ENCODE results near the gene ARHGAP6. TPM values are rescaled to one million over a fixed set of nuclear protein-coding genes. Genes with fewer than 3 reads are reported as not detected.

The ARHGAP6 gene
- total and polyA plus RNA-seq, 4 donors, result 6.0 to 18.2 (median 12.3) TPM

- ATAC-seq (ENCODE audit: insufficient read depth, low FRiP score) (no peak), DNase-seq (peak in 2 of 3 donors; percentile 75 to 82)
- H3K36me3 ChIP-seq (ENCODE audit: control insufficient read depth in 4 of 4, insufficient read depth in 4 of 4, low read length in 4 of 4), result no peaks in the 10 kb centered on the region
- H3K9ac ChIP-seq (ENCODE audit: insufficient read depth in 1 of 2, low read length in 2 of 2), result no peak overlapping the region
- no peak overlapping the region for H3K4me3 ChIP-seq
- peaks cover 0 to 11% (median 0%) of the 10 kb centered on the region in 5 donors for H3K4me1 ChIP-seq (ENCODE audit: control insufficient read depth in 5 of 5, insufficient read depth in 5 of 5, low read length in 5 of 5)
- H3K9me3 ChIP-seq (ENCODE audit: control insufficient read depth in 4 of 4, insufficient read depth in 3 of 4, low read length in 3 of 4), result no peaks in the 10 kb centered on the region
- peaks cover 0 to 9% (median 9%) of the 10 kb centered on the region in 3 donors for H3K27me3 ChIP-seq (ENCODE audit: control insufficient read depth in 3 of 3, insufficient read depth in 3 of 3, low read length in 2 of 3)
- 41 to 68% methylated on average over 3 of the region's 3 CpGs for WGBS, 2 donors
- no peak overlapping the region for H3K27ac ChIP-seq (ENCODE audit: low read depth in 1 of 2, low read length in 1 of 2)
- TF ChIP-seq, protein P1, sequence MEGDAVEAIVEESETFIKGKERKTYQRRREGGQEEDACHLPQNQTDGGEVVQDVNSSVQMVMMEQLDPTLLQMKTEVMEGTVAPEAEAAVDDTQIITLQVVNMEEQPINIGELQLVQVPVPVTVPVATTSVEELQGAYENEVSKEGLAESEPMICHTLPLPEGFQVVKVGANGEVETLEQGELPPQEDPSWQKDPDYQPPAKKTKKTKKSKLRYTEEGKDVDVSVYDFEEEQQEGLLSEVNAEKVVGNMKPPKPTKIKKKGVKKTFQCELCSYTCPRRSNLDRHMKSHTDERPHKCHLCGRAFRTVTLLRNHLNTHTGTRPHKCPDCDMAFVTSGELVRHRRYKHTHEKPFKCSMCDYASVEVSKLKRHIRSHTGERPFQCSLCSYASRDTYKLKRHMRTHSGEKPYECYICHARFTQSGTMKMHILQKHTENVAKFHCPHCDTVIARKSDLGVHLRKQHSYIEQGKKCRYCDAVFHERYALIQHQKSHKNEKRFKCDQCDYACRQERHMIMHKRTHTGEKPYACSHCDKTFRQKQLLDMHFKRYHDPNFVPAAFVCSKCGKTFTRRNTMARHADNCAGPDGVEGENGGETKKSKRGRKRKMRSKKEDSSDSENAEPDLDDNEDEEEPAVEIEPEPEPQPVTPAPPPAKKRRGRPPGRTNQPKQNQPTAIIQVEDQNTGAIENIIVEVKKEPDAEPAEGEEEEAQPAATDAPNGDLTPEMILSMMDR (IDR thresholded peaks at IDR 0.05; ENCODE audit: control extremely low read depth, extremely low read depth), result no peak
Measured at GRCh38 chrX:11403631-11404030, 262.1 kb downstream of the ARHGAP6 start.

GRCh38 chrX:11401966-11402365 lies 263.8 kb downstream of the ARHGAP6 start:
- ATAC-seq (ENCODE audit: insufficient read depth, low FRiP score), result no peak
- peaks cover 0 to 11% (median 0%) of the 10 kb centered on the region in 5 donors for H3K4me1 ChIP-seq (ENCODE audit: control insufficient read depth in 5 of 5, insufficient read depth in 5 of 5, low read length in 5 of 5)
- H3K4me3 ChIP-seq, result no peak overlapping the region
- TF ChIP-seq, protein P1 (IDR thresholded peaks at IDR 0.05; ENCODE audit: control extremely low read depth, extremely low read depth), result no peak
- H3K9ac ChIP-seq (ENCODE audit: insufficient read depth in 1 of 2, low read length in 2 of 2), result no peak overlapping the region
- H3K9me3 ChIP-seq (ENCODE audit: control insufficient read depth in 4 of 4, insufficient read depth in 3 of 4, low read length in 3 of 4), result no peaks in the 10 kb centered on the region
- no peak for DNase-seq
- no peak overlapping the region for H3K27ac ChIP-seq (ENCODE audit: low read depth in 1 of 2, low read length in 1 of 2)
- WGBS, 2 donors, result 60 to 68% methylated on average over 2 of the region's 2 CpGs
- no peaks in the 10 kb centered on the region for H3K36me3 ChIP-seq (ENCODE audit: control insufficient read depth in 4 of 4, insufficient read depth in 4 of 4, low read length in 4 of 4)
- peaks cover 0 to 12% (median 10%) of the 10 kb centered on the region in 3 donors for H3K27me3 ChIP-seq (ENCODE audit: control insufficient read depth in 3 of 3, insufficient read depth in 3 of 3, low read length in 2 of 3)

- no peak overlapping the region for H3K9ac ChIP-seq (ENCODE audit: insufficient read depth in 1 of 2, low read length in 2 of 2)
- peaks cover 0 to 15% (median 13%) of the 10 kb centered on the region in 3 donors for H3K27me3 ChIP-seq (ENCODE audit: control insufficient read depth in 3 of 3, insufficient read depth in 3 of 3, low read length in 2 of 3)
- TF ChIP-seq, protein P1 (IDR thresholded peaks at IDR 0.05; ENCODE audit: control extremely low read depth, extremely low read depth), result no peak
- peaks cover 0 to 11% (median 0%) of the 10 kb centered on the region in 5 donors for H3K4me1 ChIP-seq (ENCODE audit: control insufficient read depth in 5 of 5, insufficient read depth in 5 of 5, low read length in 5 of 5)
- WGBS, 2 donors, result 72 to 80% methylated on average over 2 of the region's 2 CpGs
- no peak overlapping the region for H3K27ac ChIP-seq (ENCODE audit: low read depth in 1 of 2, low read length in 1 of 2)
- H3K9me3 ChIP-seq (ENCODE audit: control insufficient read depth in 4 of 4, insufficient read depth in 3 of 4, low read length in 3 of 4), result no peaks in the 10 kb centered on the region
- no peak overlapping the region for H3K4me3 ChIP-seq
- DNase-seq (peak in 1 of 3 donors; percentile 35), ATAC-seq (ENCODE audit: insufficient read depth, low FRiP score) (no peak)
- no peaks in the 10 kb centered on the region for H3K36me3 ChIP-seq (ENCODE audit: control insufficient read depth in 4 of 4, insufficient read depth in 4 of 4, low read length in 4 of 4)
Measured at GRCh38 chrX:11399489-11400094, 266.1 kb downstream of the ARHGAP6 start.

Measured in lung (tissue), 12 donors.